Common myeloid progenitor, CD34-positive (primary cell): ENCODE results near the gene SERPINE2.

ENCODE experiments used
- CTCF ChIA-PET: fragments of 350-600 bp; sonication (Branson Sonifier 250); formaldehyde crosslinking; loops from one replicate; lab custom pipeline; 2021; ENCODE audit warnings: antibody characterized with exemption; lab: Charles Lee
- POLR2A ChIA-PET: fragments of 350-600 bp; sonication (Branson Sonifier 250); formaldehyde crosslinking; loops from one replicate; lab custom pipeline; 2021; ENCODE audit warnings: antibody characterized with exemption; lab: Charles Lee
- DNase-seq, 3 donors: peaks; one replicate each; pipeline versions ENCODE4 v3.0.0 to v3.0.0-alpha.2; 2013
- H3K27ac ChIP-seq, 2 experiments: 1 replicate in 1 of 2; 2 replicates in 1 of 2; pipeline ENCODE4 v1.7.0; 2013; ENCODE audit warnings: inconsistent platforms in 2 of 2, low read length in 2 of 2, mild to moderate bottlenecking in 2 of 2, low read depth in 1 of 2, moderate library complexity in 1 of 2; ENCODE audit not compliant: severe bottlenecking in 2 of 2, insufficient read depth in 1 of 2, poor library complexity in 1 of 2
- H3K27me3 ChIP-seq, 5 experiments: replicated peaks in 2 of 5; 1 replicate in 3 of 5; 2 replicates in 2 of 5; pipeline versions ENCODE4 v1.6.1 to v1.7.0; 2013; ENCODE audit warnings: low read length in 4 of 5, mild to moderate bottlenecking in 2 of 5, moderate library complexity in 2 of 5, inconsistent platforms in 1 of 5; ENCODE audit not compliant: insufficient read depth in 5 of 5, control insufficient read depth in 4 of 5
- H3K36me3 ChIP-seq, 4 experiments: 1 replicate in 2 of 4; 2 replicates in 2 of 4; pipeline versions ENCODE4 v1.6.1 to v1.7.0; 2013; ENCODE audit warnings: low read length in 3 of 4, control low read depth in 1 of 4, mild to moderate bottlenecking in 1 of 4; ENCODE audit not compliant: control insufficient read depth in 4 of 4, insufficient read depth in 4 of 4
- H3K4me1 ChIP-seq, 4 experiments: 1 replicate in 3 of 4; 2 replicates in 1 of 4; pipeline versions ENCODE4 v1.6.1 to v1.7.1; 2013; ENCODE audit warnings: low read length in 3 of 4, mild to moderate bottlenecking in 3 of 4, control low read depth in 1 of 4, inconsistent platforms in 1 of 4, moderate library complexity in 1 of 4; ENCODE audit not compliant: control insufficient read depth in 4 of 4, insufficient read depth in 4 of 4; ENCODE audit errors: control extremely low read depth in 1 of 4
- H3K4me3 ChIP-seq, 7 experiments: 1 replicate in 4 of 7; 2 replicates in 3 of 7; pipeline versions ENCODE4 v1.5.1 to v1.7.0; 2013; ENCODE audit warnings: mild to moderate bottlenecking in 7 of 7, low read length in 6 of 7, moderate library complexity in 6 of 7, inconsistent platforms in 2 of 7, low read depth in 2 of 7, control low read depth in 1 of 7; ENCODE audit not compliant: insufficient read depth in 4 of 7, control insufficient read depth in 1 of 7; ENCODE audit errors: extremely low read depth in 1 of 7
- H3K9me3 ChIP-seq, 5 experiments: 1 replicate in 4 of 5; 2 replicates in 1 of 5; pipeline versions ENCODE4 v1.6.1 to v1.7.1; 2013; ENCODE audit warnings: low read length in 4 of 5, mild to moderate bottlenecking in 2 of 5, inconsistent platforms in 1 of 5, low read depth in 1 of 5, moderate library complexity in 1 of 5; ENCODE audit not compliant: control insufficient read depth in 4 of 5, insufficient read depth in 2 of 5; ENCODE audit errors: control extremely low read depth in 1 of 5
- WGBS: methylation state at CpG from one replicate; pipeline ENCODE4 v1.1.5; 2013; ENCODE audit not compliant: insufficient coverage; 5-methylcytosine and 5-hydroxymethylcytosine counted together

Gene SERPINE2

DNA sequence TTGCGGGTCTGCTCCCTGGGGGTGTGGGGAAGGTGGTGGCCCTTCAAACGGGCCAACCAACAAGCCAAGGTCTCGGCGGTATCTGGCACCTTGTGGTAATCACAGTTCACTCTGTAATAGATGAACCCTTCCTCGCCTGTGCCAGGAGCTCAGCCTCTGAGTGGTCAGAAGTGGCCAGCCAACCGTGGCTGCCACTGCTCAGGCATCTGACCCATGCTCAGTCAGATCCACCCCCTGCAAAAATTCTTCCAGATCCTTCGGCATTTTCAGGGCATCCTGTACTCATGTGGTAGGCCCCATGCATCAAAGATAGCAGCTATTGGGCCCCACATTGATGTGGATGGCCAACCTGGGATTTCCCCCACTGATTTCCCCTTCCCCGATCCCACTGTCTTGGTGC lies 39.6 kb upstream of the SERPINE2 start:
- Histone ChIP-seq H3K27me3 (no peaks in the 10 kb centered on the region), H3K27ac (no peak overlapping the region), H3K4me1 (no peaks in the 10 kb centered on the region), H3K4me3 (no peak overlapping the region), H3K36me3 (no peaks in the 10 kb centered on the region), H3K9me3 (no peaks in the 10 kb centered on the region)
- ChIA-PET POLR2A (no interaction called here), CTCF (no interaction called here)
- 92% methylated on average over 6 of the region's 8 CpGs for WGBS
- DNase-seq = no peak

DNA sequence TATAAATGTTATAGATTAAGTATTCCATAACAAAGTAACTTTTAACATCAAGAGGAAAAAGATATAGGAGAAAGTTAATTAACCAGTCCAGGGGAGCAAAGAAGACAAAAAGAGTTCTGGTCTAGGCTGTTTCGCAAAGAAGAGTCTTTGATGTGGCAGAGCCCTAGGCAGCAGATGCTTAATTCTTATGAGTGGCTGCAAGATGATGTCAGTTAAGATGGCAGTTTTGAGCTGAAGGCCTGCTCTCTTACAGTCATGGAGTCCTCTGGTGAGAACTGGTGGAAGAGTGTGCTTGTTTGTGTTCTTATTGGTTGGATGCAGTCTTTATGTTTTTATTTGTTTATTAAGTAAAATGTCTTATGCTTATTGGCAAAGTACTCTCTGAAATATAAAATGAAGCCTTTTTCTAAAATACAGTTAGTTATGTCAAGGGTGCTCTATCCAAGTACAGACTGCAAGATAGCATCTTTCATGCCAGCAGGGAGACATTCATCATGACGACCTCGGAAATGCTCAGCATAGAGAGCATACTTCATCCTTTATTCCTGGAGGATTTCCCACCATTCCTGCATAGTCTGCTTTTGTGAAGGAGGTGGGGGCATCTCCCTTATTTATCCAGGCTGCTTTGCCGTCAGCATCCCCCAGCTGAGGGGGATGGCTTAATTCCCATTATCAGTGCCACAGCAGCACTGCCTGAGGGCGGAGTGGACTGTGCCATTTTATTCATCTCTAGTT lies 38.9 kb upstream of the SERPINE2 start:
- Histone ChIP-seq H3K9me3 (no peaks in the 10 kb centered on the region), H3K27me3 (no peaks in the 10 kb centered on the region), H3K36me3 (no peaks in the 10 kb centered on the region), H3K4me3 (no peak overlapping the region), H3K27ac (no peak overlapping the region), H3K4me1 (no peaks in the 10 kb centered on the region)
- WGBS = 100% methylated on average over 3 of the region's 5 CpGs
- DNase-seq = no peak
- POLR2A ChIA-PET = no interaction called here
- CTCF ChIA-PET = no interaction called here

DNA sequence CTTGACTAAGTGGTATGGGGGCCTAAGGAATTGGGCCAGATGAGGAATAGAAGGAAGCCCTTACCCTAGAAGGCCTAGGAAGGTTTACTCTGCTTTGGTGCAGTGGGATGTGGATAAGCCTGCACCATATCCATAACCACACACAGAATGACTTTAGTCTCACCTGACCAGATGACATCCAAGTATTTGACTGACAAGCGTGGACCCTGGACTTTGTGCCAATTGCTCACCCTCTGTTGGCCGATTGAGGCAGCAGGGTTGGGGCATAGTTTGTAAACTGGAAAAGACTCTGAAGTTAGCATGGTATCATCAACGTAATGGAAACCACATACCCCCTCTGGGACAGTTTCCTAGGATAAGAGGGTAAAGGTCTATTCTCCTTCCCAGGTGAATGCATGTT lies 36.5 kb upstream of the SERPINE2 start:
- Histone ChIP-seq H3K27ac (no peak overlapping the region), H3K4me1 (no peaks in the 10 kb centered on the region), H3K4me3 (no peak overlapping the region), H3K9me3 (no peaks in the 10 kb centered on the region), H3K36me3 (no peaks in the 10 kb centered on the region), H3K27me3 (no peaks in the 10 kb centered on the region)
- ChIA-PET POLR2A (no interaction called here), CTCF (no interaction called here)
- WGBS = 93% methylated on average over 3 of the region's 3 CpGs
- DNase-seq = no peak

DNA sequence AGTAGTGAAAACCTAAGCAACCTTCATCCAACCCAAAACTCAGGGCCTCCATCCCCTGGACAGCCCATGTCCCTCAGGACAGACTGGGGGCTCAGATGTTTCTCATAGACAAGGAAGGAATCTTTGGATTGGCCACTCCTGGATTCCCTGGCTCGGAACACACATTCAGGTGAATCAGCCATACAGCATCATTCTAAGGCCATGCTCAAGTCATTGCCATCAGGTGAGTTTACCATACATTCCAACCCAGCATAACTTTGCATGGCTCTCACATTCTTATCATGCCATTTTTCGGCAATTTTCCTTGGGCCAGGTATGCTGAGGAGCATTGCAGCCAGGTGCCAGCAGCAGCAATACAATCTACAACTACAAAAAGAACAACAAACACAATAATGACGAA lies 34.6 kb upstream of the SERPINE2 start:
- no peaks in the 10 kb centered on the region for H3K4me1 ChIP-seq
- CTCF ChIA-PET = interaction anchor here (2.3 kb wide), 1 partner anchor 80 kb away, joined by 5 read pairs; no protein-coding TSS in a partner anchor
- WGBS = 86% methylated on average over 1 of the region's 3 CpGs
- peaks cover 0 to 3% (median 0%) of the 10 kb centered on the region in 5 experiments for H3K27me3 ChIP-seq
- DNase-seq = no peak
- H3K4me3 ChIP-seq = no peak overlapping the region
- no peaks in the 10 kb centered on the region for H3K9me3 ChIP-seq
- POLR2A ChIA-PET = no interaction called here
- no peak overlapping the region for H3K27ac ChIP-seq
- no peaks in the 10 kb centered on the region for H3K36me3 ChIP-seq

DNA sequence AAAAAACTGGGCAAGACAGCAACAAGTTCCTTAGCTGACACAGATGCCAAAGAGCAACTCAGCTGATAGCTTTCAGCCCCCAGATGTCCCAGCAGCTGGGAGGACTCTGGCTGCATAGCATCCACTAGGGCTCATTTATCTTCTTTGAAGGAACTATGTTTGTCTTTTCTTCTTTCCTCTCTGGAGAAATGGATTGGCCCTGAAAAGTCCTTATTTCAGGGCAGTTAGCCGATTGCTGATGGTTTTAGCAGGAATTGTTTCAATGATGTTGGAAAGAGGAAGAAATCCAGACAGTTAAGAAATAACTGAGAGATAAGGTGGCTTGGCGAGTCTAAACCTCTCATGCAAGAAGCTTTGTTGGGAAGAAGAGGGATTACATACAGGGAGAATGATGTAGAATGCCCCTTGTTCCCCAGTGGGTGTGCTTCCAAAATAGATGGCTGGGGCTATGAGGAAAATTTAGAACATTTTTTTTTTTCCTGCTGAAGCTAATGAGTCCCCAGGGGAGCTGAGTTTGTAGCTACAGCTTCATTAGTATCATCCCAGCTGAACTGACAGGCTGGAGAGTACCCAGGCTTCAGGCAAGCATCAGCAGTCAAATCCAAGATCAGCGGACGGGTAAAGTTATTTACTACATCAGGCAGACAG lies 33.6 kb upstream of the SERPINE2 start:
- Histone ChIP-seq H3K9me3 (no peaks in the 10 kb centered on the region), H3K4me1 (no peaks in the 10 kb centered on the region), H3K27ac (no peak overlapping the region), H3K4me3 (no peak overlapping the region), H3K36me3 (no peaks in the 10 kb centered on the region), H3K27me3 (peaks cover 0 to 3% (median 0%) of the 10 kb centered on the region in 5 experiments)
- 97% methylated on average over 4 of the region's 4 CpGs for WGBS
- ChIA-PET CTCF (interaction anchor here (1.6 to 2.3 kb wide), 2 partner anchors 9 to 79 kb away, joined by 5 read pairs; no protein-coding TSS in a partner anchor), POLR2A (no interaction called here)
- DNase-seq = no peak

DNA sequence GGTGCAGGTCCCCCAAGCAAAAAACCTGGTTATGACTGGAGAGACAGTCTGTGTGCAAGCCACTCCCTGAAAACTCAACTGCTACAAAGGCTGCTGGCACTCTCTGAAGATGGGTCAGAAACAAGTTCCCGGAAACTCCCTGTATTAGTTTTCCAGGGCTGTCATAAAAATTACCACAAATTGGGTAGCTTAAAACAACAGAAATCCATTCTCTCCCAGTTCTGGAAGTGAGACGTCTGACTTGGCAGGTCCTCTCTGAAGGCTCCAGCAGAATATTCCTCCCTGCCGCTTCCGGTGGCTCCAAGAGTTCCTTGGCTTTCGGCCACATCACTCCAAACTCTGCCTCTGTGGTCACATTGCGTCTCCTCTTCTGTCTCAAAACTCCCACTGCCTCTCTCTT lies 30.1 kb upstream of the SERPINE2 start:
- WGBS = 97% methylated on average over 6 of the region's 6 CpGs
- Histone ChIP-seq H3K9me3 (no peaks in the 10 kb centered on the region), H3K27ac (no peak overlapping the region), H3K4me1 (no peaks in the 10 kb centered on the region), H3K4me3 (no peak overlapping the region), H3K27me3 (peaks cover 0 to 3% (median 0%) of the 10 kb centered on the region in 5 experiments), H3K36me3 (no peaks in the 10 kb centered on the region)
- no peak for DNase-seq
- POLR2A ChIA-PET = no interaction called here
- CTCF ChIA-PET = interaction anchor here (1.1 to 1.3 kb wide), 2 partner anchors 11 to 76 kb away, joined by 3 read pairs; no protein-coding TSS in a partner anchor

DNA sequence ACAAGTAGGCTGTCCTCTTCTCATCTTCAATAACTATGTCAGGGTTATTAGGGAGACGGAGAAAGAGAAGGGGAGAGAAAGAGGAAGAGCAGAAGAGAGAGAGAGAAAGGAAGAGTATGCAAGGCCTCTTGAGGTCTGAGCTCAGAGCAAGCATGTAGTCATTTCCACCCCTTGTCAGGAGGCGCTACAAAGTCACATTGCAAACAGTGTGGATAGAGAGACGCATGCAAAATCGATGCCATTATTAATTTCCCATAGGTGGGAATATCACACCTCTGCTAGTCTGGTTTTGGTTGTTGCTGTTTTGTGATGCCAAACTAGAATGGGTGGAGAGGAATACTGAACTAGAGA lies 24.2 kb upstream of the SERPINE2 start:
- WGBS = 100% methylated on average over 3 of the region's 4 CpGs
- ChIA-PET CTCF (interaction anchor here (0.8 to 7.1 kb wide), 13 partner anchors 8 to 220 kb away, joined by 3 to 101 read pairs (median 5); no protein-coding TSS in a partner anchor), POLR2A (no interaction called here)
- H3K27ac ChIP-seq = no peak overlapping the region
- H3K9me3 ChIP-seq = no peaks in the 10 kb centered on the region
- H3K36me3 ChIP-seq = no peaks in the 10 kb centered on the region
- H3K4me1 ChIP-seq = no peaks in the 10 kb centered on the region
- DNase-seq = no peak
- H3K27me3 ChIP-seq = no peaks in the 10 kb centered on the region
- no peak overlapping the region for H3K4me3 ChIP-seq
